T1000 (cell line): ENCODE measurements around the gene MEP1B.
"Not testable (repeated sequence)": the region's sequence is repeated elsewhere in the genome, so short reads cannot be mapped to it uniquely, and the experiment has no call there.

Experiments
- DNase-seq: peaks from one replicate; lab custom pipeline; 2025; ENCODE audit warnings: mixed read lengths; lab: John Stamatoyannopoulos, UW

MEP1B gene

DNA sequence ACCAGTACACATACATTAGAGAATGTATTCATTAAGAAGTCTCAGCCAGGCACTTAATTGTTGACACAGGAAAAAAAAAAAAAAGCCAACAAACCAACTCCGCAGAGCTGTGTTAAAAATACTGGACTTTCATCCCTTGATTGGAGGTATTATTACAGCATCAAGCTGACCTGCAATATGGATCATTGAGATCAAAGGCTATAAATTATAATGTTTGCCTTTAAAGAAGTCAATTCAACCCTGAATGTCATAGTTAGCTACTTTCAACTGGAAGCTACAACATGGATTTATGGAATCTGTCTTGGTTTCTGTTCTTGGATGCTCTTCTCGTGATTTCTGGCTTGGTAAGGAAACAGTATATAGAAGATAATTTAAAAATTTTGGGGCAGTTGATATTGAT lies at the start of gene MEP1B:
TSS of gene MEP1B (plus strand) at position 250 of the 400 bp plus-strand sequence. CDS start at position 282, 32 bp downstream.
- no peak for DNase-seq

DNA sequence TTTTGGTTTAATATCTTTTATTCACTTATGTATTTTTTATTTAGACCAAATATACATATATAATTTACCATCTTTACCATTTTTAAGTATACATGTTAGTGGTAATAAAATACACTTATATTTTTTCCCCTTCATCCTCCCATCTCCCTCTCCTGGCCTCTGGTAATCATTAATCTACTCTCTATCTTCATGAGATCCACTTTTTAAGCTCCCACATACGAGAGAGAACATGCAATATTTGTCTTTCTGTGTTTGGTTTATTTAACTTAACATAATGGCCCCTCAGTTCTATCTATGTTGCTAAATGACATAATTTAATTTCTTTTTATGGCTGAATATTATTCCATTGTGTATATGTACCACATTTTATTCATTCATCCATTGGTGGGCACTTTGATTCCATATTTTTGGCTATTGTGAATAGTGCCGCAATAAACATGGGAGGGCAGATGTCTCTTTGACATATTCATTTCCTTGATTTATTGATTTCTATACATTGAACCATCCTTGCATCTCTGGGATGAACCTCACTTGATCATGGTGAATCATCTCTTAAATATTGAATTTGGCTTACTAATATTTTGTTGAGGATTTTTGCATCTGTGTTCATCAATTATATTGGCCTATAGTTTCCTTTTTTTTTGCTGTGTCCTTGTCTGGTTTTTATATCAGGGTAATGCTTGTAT lies 41.5 kb upstream of the MEP1B start:
- no peak for DNase-seq

DNA sequence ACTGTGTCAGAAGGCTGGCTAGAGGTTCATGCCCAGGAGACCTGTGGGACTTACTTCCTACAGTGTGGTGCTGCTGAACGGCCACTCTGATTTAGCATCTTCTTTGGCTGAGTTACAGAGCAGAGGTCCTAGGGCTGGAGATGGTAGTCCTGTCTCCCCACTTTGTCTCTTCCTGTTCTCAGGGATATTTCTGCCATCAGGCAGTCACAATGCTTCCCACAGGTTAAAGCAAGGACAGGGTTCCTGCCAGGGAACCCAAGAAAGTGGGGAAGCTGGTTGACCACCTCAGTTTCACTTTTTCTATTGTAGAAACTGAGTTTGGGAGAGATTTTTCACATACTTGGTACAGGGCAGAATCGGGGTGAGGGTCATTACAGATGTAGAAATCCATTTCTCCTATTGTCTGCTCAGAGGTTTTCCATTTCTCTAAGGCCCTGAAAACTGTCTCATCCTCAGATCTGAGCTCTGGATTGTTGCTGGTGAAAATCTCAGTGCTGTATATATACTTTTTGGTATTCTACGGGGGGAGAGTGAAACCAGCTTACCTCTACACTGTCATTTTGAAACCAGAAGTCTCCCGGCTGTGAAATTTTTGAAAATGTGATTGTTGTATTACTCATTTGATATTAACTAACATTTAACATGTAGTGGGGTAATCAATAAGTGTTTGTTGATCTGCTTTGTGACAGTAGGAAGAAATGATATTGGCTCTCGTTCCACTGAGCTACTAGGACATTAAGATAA lies 37.0 kb upstream of the MEP1B start:
- DNase-seq: no peak

DNA sequence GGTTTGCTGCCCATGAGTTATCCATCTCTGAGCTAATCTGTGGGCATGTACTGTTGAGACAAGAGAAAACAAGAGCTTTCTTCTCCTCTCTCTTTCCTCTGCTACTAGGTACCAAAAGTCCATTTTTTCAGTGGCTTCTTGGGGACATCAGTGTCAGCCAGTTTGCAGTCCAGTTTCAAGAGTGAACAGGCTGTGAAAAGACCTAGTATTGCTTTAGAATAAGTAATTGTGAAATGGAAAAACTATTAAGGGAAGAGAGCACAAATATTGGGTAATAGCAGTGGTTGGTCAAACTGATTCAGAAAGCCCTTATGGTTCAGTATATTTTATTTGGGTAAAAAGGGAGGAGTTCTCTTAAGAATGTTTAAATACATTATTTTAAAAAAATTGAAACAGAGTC lies 33.0 kb upstream of the MEP1B start:
- DNase-seq: no peak

DNA sequence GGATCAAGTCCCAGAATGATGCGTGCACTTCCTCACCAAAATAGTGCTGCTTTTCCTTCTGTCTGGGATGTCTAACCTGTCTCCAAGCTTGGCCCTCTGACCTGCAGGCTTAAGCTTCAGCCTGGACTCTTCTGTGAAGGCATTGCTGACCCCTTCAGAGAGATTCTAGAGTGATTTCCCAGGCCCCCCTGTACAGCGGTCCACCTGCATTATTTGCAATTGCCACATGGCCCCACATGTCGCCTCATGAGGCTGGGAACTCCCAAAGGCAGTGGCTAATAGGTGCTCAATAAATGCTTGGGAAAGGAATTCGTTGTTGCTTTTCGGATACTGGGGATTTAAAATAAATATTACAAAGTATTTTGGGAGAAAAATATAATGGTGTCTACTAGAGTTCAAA lies 32.3 kb upstream of the MEP1B start:
- no peak for DNase-seq

DNA sequence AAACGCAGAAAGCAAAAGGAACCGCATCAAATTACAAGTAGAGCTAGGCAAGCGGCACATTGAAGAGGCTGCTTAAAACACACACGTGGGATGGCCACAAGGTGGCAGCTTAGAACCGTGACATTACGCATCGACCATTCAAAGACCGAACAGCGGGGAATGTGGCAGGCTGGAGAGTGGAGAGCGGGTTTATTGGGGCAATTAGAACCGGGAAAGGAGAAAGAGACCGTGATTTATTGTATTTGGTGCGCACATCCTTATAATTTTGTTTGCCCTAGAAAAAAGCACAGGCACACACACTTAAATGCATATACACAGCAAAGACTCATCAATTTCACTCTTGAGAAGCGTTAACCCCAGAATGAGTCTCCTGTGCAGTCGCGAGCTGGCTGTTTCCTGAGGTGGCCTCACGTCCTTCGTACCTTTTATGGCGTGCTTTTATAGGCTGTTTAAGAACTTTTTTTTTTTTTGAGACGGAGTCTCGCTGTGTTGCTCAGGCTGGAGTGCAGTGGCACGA lies 31.7 kb upstream of the MEP1B start:
- peak; percentile 12 for DNase-seq

DNA sequence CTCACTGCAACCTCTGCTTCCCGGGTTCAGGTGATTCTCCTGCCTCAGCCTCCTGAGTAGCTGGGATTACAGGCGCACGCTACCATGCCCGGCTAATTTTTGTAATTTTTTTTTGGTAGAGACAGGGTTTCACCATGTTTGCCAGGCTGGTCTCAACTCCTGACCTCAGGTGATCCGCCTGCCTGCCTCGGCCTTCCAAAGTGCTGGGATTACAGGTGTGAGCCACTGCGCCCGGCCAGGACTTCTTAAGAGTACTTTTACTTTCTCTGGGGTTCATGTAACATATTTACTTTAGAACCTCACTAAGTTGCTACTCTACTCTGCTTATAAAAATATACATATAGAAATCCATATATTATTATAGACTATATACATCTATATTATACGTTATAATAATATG lies 31.2 kb upstream of the MEP1B start:
- not testable (repeated sequence) for DNase-seq

DNA sequence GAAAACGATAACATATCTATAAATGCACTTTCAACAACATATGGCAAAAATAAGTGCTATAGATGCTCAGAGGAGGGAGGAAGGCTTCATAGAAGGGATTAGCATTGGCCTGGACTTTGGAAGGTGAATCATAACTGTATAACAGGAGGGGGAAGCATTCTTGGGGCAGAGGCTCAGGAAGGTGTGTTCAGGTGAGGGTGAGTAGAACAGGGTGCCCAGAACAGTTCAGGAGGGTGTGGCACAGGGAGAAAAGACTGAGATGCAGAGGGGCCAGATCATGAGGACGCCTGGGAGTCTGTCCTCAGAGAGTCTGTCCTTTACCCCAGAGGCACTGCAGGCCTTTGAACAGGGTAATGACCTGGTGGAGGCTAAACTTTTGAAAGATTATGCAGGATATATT lies 29.3 kb upstream of the MEP1B start:
- no peak for DNase-seq

DNA sequence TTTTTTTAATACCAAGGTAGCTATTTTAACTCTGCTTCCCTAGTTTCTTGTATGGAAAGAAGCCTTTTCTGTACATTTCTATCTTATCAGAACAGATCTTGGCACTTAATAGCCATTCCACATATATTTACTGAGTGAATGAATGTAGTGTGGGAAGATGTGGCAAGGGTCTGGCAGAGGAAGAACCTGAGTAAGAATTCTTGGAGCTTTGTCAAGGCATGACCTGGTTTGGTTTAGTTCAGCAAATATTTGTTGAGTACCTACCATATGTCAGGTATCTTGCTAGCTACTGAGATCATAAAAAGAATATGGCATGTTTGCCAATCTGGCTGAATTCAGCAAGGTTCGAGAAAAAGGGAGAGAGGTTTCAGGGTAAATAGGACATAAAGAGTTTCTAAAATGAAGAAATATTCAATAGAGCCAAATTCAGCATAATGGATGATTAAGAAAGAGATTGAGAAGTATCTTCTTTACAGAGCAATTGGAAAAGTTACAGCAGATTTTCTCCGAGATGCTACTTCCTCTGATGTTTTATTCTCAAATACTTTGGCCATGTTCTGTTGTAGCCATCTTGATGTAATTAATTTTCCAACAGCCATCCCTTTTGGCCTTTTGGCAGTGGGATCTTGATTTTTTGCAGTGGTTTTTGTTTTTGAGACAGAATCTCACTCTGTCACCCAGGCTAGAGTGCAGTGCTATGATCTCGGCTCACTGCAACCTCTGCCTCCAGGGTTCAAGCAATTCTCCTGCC lies 21.7 kb upstream of the MEP1B start:
- DNase-seq: no peak

DNA sequence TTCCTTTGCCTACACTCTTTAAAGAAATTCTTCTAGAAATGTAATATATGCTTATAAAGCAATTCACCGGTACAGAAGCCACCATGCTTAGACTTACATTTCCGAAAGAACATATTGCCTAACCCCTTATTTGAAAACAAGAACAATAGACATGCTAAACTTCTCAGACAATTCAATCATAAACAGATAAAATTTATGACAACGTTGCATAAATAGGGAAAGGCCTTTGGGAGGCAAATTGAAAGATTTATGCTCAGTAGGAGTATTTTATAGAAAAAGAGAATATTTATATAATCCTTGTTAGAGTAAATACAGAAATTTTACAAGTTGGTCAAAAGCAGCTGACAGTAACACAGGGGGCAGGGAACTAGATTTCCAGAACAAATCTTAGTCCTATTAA lies 16.2 kb upstream of the MEP1B start:
- no peak for DNase-seq

DNA sequence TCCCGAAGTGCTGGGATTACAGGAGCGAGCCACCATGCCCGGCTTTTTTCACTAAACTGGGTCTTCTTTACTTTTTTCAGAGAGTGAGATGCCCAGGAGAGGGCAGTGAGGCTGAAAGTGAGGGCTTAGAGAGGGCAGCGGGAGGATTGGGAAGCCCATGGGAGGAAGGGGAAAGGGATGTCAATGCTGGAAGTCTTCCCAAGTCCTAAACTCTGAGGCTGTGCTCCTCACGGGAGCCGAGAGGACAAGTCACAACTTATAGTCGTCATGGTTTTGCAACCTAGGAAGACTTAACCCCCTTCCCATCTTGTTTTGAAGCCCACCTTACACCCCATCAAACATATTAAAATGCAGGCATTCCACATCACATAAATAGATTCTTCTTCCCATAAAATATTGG lies 15.1 kb upstream of the MEP1B start:
- no peak for DNase-seq

DNA sequence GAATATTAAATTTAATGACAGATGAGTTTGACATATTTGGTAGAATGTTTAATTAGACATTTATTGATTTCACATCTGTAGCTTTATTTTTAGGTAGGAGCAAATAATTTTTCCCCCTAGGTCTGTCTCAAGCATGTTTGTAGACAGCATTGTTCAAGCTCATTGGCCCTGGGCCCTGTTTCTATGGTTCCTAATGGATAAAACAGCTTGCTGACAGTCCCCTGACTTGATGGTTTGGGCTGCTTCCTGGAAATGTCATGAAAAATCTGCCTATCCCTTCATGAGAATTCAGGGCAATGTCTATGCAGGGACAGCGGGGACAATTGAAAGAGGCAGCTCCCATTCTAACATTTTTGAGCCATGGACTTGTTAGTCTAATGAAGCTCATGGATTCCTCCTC lies 14.6 kb upstream of the MEP1B start:
- DNase-seq: no peak

DNA sequence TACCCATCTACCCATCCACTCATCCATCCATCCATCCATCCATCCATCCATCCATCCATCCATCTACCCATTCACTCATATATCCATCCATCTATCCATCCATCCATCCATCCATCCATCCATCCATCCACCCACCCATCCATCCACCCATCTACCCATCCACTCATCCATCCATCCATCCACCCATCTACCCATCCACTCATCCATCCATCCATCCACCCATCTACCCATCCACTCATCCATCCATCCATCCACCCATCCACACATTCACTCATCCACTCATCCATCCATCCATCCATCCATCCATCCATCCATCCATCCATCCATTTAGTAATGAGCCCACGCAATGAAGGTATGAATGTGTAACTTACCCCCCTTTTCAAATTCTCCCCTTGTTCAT lies 13.1 kb upstream of the MEP1B start:
- not testable (repeated sequence) for DNase-seq

DNA sequence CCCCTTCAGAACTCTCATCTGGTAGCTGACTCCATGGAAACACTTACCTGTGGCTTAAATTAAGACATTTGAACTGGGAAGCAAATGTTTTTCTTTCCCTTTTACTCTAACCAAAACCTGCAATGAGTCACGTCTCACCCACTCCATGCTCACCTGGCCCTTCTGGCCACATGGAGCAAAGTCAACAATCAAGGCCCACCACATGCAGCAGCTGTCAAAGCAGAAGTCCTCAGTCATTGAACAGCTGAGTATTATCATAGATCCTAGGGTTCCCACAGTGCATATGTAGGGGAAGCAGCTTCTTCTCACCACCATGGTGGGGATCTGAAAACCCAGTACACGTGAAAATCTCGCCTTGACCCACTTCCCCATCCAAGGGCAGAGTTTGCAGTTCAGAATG lies 12.3 kb upstream of the MEP1B start:
- no peak for DNase-seq

DNA sequence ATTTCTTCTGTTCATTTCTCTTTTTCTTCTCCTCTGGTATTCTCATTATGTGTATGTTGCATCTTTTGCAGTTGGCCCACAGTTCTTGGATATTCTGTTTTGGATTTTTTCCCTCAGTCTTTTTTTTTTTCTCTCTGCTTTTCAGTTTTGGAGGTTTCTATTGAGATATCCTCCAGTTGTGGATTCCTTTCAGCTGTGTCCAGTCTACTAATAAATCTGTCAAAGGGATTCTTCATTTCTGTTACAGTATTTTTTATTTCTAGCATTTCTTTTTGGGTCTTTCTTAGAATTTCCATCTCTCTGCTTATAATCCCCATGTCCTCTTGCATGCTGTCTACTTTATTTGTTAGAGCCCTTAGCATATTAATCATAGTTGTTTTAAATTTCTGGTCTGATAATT lies 6.3 kb upstream of the MEP1B start:
- no peak for DNase-seq

DNA sequence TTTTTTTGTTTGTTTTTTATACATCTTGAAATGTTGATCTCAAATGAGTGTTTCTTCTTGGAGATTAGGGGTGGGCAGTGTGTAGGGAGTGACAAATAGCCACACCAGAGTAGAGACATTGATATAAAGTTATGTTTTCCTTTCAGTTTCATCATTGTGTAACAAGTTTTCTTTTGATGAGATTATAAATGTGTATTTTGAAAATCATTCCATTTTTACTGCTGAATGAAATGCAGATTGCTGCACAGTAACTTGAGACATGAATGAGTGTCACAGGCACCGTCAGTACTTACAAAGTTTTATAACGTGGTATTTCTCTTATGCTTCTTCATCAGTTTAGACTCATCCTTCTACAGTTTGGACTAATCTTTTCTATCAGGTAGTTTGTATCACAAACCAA lies 370 bp downstream of the MEP1B start:
- no peak for DNase-seq

DNA sequence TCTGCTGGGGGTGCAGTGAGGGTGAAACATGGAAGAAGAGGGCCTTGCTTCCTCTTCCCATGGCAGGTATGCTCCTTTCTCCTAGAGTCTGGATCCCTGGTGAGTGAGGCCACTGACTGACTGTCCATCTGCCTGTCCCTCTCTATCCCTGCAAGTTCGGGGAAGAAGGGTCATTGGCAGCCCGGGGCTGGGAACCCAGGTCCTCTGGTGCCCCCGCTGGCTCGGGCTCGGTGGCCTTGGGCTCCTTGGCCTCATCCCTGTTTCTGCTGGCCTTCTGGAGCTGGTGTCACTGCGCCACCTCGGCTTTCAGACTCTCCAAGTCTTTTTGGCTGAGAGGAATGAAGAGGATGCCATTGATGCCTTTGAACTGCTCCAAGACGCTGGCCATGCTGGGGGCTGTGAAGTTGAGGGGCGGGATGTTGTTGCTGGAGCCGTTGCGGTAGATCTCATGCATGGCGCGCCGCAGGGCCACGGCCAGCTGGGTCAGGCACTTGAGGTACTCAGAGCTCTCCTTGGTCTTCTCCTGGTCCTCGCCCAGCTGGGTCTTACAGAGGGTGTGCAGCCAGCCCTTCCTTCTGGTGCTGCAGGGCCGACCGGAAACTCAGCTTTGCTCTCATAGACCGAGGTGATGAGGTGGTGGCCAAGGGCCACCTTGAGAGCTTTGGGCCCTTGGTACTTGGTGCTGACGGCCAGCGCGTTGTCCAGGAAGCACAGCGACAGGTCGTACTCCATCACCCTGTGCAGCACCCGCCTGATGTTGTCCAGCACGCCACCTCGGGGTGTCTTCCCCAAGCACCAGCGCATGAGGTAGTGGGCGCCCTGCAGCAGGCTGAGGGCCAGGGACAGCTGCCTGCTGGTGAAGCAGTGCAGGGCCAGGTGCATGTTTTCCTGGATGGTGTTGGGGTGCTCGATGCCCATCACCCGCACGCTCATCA lies 6.3 kb downstream of the MEP1B start:
- no peak for DNase-seq

DNA sequence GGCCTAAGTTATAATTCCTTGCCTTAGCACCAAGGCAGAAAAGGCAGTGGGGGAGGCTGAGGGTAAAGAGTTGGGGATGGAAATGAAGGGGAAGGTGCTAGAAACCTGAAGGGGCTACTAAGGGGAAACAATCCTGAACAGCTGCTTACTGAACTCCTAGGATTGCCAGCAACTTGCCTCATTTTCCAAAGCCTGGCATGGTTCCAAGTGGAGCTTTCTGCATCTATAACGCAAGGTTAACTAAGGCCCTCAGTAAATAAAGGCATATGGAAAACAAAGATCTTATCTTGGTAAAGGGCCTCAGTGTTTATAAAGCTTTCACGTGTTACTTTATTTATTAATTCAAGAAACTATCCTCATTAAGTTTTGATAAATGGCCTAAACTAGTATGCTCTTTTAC lies 10.9 kb downstream of the MEP1B start:
- no peak for DNase-seq

DNA sequence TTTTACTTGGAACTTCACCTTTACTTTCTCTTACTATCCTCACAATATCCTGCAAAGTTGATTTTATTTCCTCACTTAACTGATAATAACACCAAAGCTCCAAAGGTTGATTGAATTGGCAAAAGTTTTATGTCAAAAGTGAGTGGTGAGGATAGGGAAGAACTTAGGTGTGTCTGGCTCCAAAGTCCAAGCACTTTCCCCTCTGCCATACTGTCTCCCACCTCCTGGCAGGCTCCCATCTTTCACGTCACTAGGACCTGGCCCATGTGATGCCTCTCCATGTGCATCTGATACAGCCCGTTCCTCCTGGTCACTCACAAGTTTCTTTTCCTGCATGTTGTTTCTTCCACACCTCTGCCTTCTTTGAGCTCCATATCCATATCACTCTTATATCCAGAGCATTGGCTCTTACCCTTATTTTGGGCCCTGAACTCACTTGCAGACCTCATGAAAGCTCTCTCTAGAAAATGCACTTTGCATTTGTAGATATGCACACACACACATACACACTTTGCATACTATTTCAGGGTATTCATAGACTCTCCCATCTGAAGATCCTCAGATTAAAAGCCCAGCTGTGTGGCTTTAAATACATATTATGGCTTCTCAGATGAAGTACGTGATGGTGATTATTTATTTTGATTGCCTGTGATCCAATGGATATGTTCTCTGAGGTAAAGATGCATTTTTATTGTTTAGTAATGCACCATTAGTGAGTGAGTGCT lies 12.3 kb downstream of the MEP1B start:
- DNase-seq: no peak

DNA sequence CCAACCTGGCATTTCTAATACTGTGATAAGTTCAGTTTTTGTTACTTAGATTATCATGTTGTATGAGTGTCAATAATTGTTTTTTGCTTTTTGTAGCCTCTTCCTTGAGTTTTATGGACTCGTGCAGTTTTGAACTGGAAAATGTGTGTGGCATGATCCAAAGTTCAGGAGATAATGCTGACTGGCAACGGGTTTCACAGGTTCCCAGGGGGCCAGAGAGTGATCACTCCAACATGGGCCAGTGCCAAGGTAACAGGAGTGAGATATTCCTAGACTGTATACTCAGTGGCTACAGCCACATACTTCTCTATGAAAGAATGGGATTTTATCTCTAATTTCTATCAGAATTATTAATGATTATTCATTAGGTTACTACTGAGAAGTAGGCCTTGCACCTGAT lies 18.2 kb downstream of the MEP1B start:
- DNase-seq: no peak

DNA sequence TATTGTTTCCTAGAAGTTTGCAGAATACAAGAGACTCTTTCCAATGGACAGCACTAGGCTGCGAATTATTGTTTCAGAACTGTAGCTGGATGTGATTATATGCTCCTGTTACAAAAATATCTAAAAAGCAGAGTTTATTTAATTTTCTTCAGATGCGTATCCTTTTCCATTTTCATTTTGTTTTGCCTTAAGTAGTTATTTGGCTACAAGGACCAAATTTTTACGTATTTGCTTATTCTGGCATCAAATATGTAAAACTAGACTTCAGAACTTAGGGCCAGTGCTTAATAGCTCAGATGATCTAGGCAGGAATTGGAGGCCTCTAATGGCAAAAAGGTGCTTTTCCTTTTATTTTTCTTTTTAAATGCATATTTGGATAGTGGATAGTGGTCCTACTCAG lies 18.7 kb downstream of the MEP1B start:
- no peak for DNase-seq
